Activated naive CD8-positive, alpha-beta T cell (primary cell): ENCODE data around the gene EEF1AKMT3.
"Not testable (repeated sequence)": the region's sequence is repeated elsewhere in the genome, so short reads cannot be mapped to it uniquely, and the experiment has no call there.

Experiments
- H3K27ac Mint-ChIP-seq: one replicate; pipeline ENCODE4 v1.8.0; 2021; ENCODE audit warnings: mixed read lengths
- H3K27me3 Mint-ChIP-seq: one replicate; pipeline ENCODE4 v1.8.0; 2021; ENCODE audit warnings: mixed read lengths
- H3K36me3 Mint-ChIP-seq: one replicate; pipeline ENCODE4 v1.8.0; 2021; ENCODE audit warnings: mixed read lengths
- H3K4me1 Mint-ChIP-seq: one replicate; pipeline ENCODE4 v1.8.0; 2021; ENCODE audit warnings: low read depth, mixed read lengths
- H3K4me3 Mint-ChIP-seq: one replicate; pipeline ENCODE4 v1.8.0; 2021; ENCODE audit warnings: mild to moderate bottlenecking, mixed read lengths
- H3K9me3 Mint-ChIP-seq: one replicate; pipeline ENCODE4 v1.8.0; 2021; ENCODE audit warnings: low read depth, mixed read lengths

The EEF1AKMT3 gene

DNA sequence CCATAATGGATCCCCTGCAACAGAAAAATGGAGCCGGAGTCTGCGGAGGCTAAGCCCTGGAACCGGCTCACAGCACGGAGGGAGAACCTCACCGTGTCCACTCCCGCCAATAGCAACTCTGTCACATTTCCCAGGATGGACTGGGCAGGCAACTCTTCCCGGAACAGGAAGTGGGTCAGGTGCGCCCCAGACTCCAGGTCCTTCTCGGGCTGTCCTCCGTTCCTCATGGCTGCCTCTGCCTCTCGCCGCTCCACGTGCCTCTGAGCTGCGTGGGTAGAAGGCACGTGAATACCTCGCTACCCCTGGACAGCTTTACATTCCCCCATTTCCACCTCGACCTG, 7.8 kb upstream of the EEF1AKMT3 start:
- Mint-ChIP-seq H3K27me3 (no peaks in the 10 kb centered on the region), H3K9me3 (no peaks in the 10 kb centered on the region)

GRCh38 chr12:57765003-57765697, 7.3 kb upstream of the EEF1AKMT3 start:
- Mint-ChIP-seq H3K27me3 (no peaks in the 10 kb centered on the region), H3K4me1 (peaks cover 32% of the 10 kb centered on the region), H3K4me3 (peak overlapping the region; percentile 91), H3K9me3 (no peaks in the 10 kb centered on the region), H3K27ac (peak overlapping the region; percentile 87), H3K36me3 (peaks cover 10% of the 10 kb centered on the region)

More for the DNA sequence above, 7.8 kb upstream of the EEF1AKMT3 start:
- peaks cover 33% of the 10 kb centered on the region for H3K4me1 Mint-ChIP-seq
- H3K4me3 Mint-ChIP-seq: peak overlapping the region; percentile 91
- peaks cover 6% of the 10 kb centered on the region for H3K36me3 Mint-ChIP-seq
- H3K27ac Mint-ChIP-seq: peak overlapping the region; percentile 87

GRCh38 chr12:57765698-57766463, 6.5 kb upstream of the EEF1AKMT3 start:
- Mint-ChIP-seq H3K36me3 (peaks cover 13% of the 10 kb centered on the region), H3K4me3 (peak overlapping the region; percentile 91), H3K9me3 (no peaks in the 10 kb centered on the region), H3K27ac (peak overlapping the region; percentile 72), H3K4me1 (peaks cover 37% of the 10 kb centered on the region), H3K27me3 (no peaks in the 10 kb centered on the region)

GRCh38 chr12:57766464-57767304, 5.7 kb upstream of the EEF1AKMT3 start, which contains the start of gene CYP27B1:
Gene CYP27B1 (minus strand): TSS chr12:57767078. CDS start chr12:57767041, 37 bp downstream.
- H3K9me3 Mint-ChIP-seq: no peaks in the 10 kb centered on the region
- H3K4me1 Mint-ChIP-seq: peaks cover 42% of the 10 kb centered on the region
- H3K4me3 Mint-ChIP-seq: peak within 1 kb of the TSS; percentile 91
- H3K27me3 Mint-ChIP-seq: no peaks in the 10 kb centered on the region
- H3K27ac Mint-ChIP-seq: peak within 1 kb of the TSS; percentile 72
- peaks cover 13% of the 10 kb centered on the region for H3K36me3 Mint-ChIP-seq

GRCh38 chr12:57767305-57767698, 5.1 kb upstream of the EEF1AKMT3 start:
- peaks cover 44% of the 10 kb centered on the region for H3K4me1 Mint-ChIP-seq
- peak overlapping the region; percentile 91 for H3K4me3 Mint-ChIP-seq
- no peaks in the 10 kb centered on the region for H3K9me3 Mint-ChIP-seq
- H3K27me3 Mint-ChIP-seq: no peaks in the 10 kb centered on the region
- H3K36me3 Mint-ChIP-seq: peaks cover 13% of the 10 kb centered on the region
- no peak overlapping the region for H3K27ac Mint-ChIP-seq

DNA sequence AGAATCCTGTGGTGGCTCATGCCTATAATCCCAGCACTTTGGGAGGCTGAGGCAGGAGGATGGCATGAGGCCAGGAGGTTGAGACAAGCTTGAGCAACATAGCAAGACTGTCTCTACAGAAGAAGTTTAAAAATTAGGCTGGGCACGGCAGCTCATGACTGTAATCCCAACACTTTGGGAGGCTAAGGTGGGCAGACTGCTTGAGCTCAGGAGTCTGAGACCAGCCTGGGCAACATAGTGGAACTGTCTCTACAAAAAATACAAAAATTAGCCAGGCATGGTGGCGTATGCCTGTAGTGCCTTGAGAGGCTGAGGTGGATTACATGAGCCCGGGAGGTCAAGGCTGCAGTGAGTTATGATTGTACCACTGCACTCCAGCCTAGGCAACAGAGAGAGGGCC, 4.5 kb upstream of the EEF1AKMT3 start:
- no peak overlapping the region for H3K27ac Mint-ChIP-seq
- peaks cover 46% of the 10 kb centered on the region for H3K4me1 Mint-ChIP-seq
- H3K27me3 Mint-ChIP-seq: no peaks in the 10 kb centered on the region
- no peak overlapping the region for H3K4me3 Mint-ChIP-seq
- no peaks in the 10 kb centered on the region for H3K9me3 Mint-ChIP-seq
- peaks cover 13% of the 10 kb centered on the region for H3K36me3 Mint-ChIP-seq

DNA sequence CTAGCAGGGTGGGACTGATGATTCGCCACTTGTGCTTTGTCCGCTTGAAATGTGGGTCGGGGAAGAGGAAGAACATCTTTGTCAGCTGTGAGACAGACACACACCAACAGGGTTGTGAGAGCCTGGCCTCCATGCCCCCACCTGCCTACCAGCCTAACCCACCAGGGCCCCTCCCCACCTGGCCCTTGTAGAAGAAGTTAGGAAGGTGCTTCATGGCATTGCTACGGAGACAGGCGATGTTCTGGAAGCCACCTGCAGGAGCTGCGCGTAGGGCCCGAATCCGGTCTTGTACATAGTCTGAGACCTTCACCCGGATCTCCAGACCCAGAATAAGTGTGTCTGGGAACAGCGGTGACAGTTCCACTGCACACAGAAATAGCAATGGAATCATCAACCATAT, 2.8 kb upstream of the EEF1AKMT3 start:
- no peaks in the 10 kb centered on the region for H3K27me3 Mint-ChIP-seq
- H3K27ac Mint-ChIP-seq: peak overlapping the region; percentile 72
- peaks cover 7% of the 10 kb centered on the region for H3K36me3 Mint-ChIP-seq
- peak overlapping the region; percentile 99 for H3K4me3 Mint-ChIP-seq
- H3K4me1 Mint-ChIP-seq: peaks cover 36% of the 10 kb centered on the region
- no peaks in the 10 kb centered on the region for H3K9me3 Mint-ChIP-seq

DNA sequence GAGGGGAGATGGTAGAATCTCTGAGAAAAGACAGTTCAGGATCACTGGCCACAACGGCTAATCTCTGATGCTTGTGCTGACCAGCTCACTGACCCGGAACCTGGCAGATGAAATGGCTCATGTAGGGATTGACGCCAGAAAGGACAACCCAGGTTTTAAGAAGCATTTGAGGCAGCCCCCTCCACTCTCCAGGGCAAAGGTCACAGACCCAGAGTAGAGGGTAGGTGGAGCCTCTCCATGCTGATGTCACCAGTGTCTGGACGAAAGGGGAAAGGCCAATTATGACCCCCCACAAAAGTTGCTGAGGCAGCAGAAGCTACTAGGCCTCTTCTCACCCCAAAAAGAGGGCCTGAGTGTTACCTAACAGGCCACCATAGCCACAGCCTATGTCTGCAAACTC, 1.7 kb upstream of the EEF1AKMT3 start:
- Mint-ChIP-seq H3K27me3 (no peaks in the 10 kb centered on the region), H3K4me3 (peak overlapping the region; percentile 99), H3K4me1 (peaks cover 30% of the 10 kb centered on the region), H3K27ac (peak overlapping the region; percentile 58), H3K9me3 (no peaks in the 10 kb centered on the region), H3K36me3 (peaks cover 7% of the 10 kb centered on the region)

DNA sequence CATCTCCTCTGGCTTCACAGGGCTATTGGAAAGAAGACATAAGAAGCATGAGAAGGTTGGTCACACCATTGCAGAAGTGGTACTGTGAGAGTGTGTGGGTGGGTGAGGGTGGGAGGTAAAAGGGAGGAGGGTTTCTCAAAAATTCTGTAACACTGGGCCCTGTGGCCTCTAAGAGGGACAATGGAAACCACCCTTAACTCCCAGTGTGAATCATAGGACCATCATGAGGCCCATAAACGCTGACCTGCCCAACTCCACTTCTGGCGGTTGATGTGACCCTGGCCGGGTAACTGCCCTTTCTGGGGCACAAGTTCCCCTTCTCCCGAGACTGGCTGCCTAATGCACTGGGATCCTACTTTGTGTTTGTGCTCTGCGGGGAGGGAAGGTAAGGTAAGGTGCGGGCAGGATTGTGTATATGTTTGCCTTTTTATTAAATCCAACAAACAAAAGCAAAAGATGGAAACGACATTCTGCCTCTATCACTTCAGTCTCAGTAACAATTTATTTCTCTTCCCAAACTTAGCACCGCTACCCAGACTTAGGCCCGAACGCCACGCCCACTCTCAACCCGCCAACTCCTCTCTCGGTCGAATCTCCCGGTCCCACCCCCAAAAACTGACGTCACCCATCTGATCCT, 1.1 kb upstream of the EEF1AKMT3 start:
- Mint-ChIP-seq H3K9me3 (no peaks in the 10 kb centered on the region), H3K36me3 (peaks cover 7% of the 10 kb centered on the region), H3K4me1 (peaks cover 27% of the 10 kb centered on the region), H3K27me3 (no peaks in the 10 kb centered on the region), H3K27ac (peak overlapping the region; percentile 100), H3K4me3 (peak overlapping the region; percentile 99)

GRCh38 chr12:57771873-57772428, 463 bp upstream of the EEF1AKMT3 start, which contains the start of gene METTL1:
Gene METTL1 (minus strand): TSS chr12:57772105. CDS start chr12:57772083, 22 bp downstream.
- peaks cover 21% of the 10 kb centered on the region for H3K4me1 Mint-ChIP-seq
- H3K36me3 Mint-ChIP-seq: peaks cover 7% of the 10 kb centered on the region
- no peaks in the 10 kb centered on the region for H3K9me3 Mint-ChIP-seq
- H3K27ac Mint-ChIP-seq: peak within 1 kb of the TSS; percentile 100
- peak within 1 kb of the TSS; percentile 99 for H3K4me3 Mint-ChIP-seq
- no peaks in the 10 kb centered on the region for H3K27me3 Mint-ChIP-seq

DNA sequence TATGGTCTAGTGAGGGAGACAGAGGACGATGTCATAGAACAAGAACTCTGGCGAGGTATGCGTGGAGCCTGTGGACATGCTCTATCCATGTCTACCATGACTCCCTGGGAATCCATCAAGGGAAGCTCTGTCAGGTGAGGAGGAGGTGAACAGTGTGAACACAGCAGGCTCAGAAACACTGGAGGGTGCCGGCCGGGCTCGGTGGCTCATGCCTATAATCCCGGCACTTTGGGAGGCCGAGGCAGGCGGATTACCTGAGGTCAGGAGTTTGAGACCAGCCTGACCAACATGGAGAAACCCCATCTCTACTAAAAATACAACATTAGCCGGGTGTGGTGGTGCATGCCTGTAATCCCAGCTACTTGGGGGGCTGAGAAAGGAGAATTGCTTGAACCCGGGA, 2.2 kb downstream of the EEF1AKMT3 start:
- not testable (repeated sequence) for H3K27ac Mint-ChIP-seq, H3K4me3 Mint-ChIP-seq, H3K36me3 Mint-ChIP-seq, H3K9me3 Mint-ChIP-seq, H3K27me3 Mint-ChIP-seq
- peaks cover 21% of the 10 kb centered on the region for H3K4me1 Mint-ChIP-seq

GRCh38 chr12:57775044-57775443, 2.6 kb downstream of the EEF1AKMT3 start:
- Mint-ChIP-seq H3K36me3 (peaks cover 6% of the 10 kb centered on the region), H3K9me3 (no peaks in the 10 kb centered on the region), H3K27ac (no peak overlapping the region), H3K4me3 (no peak overlapping the region), H3K27me3 (no peaks in the 10 kb centered on the region), H3K4me1 (peaks cover 20% of the 10 kb centered on the region)

DNA sequence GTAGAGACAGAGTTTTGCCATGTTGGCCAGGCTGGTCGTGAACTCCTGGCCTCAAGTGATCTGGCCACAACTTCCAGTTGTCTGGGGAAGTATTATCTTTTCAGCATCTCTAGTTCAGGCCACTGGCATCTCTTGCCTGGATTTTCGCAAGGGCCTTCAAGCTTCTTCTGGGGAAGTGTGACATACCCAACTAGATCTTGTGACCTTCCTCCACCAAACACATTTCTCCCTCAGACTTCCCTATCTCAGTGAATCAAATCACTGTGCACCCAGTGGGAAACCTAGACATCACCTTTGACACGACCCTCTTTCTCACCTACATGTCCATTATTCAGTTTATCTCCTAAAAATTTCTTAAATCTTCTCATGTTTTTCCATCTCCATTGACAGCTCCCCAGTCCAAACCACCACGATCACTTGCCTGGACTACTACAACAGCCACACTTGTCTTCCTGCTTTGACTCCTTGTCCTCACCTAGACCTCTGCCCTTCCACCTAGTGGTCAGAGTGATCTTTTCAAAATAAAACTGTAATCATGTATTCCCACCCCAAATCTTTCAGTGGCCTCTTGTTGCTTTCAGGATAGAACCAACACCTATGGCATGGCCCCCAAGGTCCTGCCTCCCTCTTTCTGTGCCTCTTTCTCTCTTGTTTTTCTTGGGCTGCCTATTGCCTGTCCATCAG, 3.3 kb downstream of the EEF1AKMT3 start:
- Mint-ChIP-seq H3K4me1 (peaks cover 21% of the 10 kb centered on the region), H3K27ac (no peak overlapping the region), H3K27me3 (no peaks in the 10 kb centered on the region), H3K4me3 (no peak overlapping the region), H3K36me3 (peaks cover 2% of the 10 kb centered on the region), H3K9me3 (no peaks in the 10 kb centered on the region)

GRCh38 chr12:57776247-57776587, 3.8 kb downstream of the EEF1AKMT3 start:
- Mint-ChIP-seq H3K4me3 (no peak overlapping the region), H3K36me3 (peaks cover 2% of the 10 kb centered on the region), H3K27me3 (no peaks in the 10 kb centered on the region), H3K27ac (no peak overlapping the region), H3K4me1 (peaks cover 23% of the 10 kb centered on the region), H3K9me3 (no peaks in the 10 kb centered on the region)
